ENCODE results near the gene RBBP8.

- no peak for TF ChIP-seq CTCF (IDR thresholded peaks at IDR 0.05)
- TF ChIP-seq POLR2A (IDR thresholded peaks at IDR 0.05) = no peak
Observed at GRCh38 chr18:22921772-22922171, 11.4 kb upstream of the RBBP8 start.

All from adrenal gland (tissue), 5 donors.